ENCODE data around the gene ATP8B1.

DNA sequence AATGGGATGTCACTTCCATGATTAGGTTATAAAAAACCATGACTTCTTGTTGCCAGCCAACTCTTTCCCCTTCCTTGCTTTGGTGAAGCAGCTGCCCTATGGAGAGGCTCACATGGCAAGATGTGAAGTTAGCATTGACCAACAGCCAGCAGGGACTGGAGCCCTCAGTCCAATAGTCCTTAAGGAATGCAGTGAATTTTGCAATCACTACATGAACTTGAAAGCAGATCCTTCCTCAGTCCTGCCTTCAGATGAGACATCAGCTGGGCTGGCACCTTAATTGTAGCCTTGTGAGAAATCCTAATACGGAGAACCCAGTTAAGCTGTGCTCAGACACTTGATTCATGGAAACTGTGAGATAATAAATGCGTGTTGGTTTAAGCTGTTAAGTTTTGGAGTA lies 61.8 kb downstream of the ATP8B1 start:
- TF ChIP-seq CTCF (IDR thresholded peaks at IDR 0.05; ENCODE audit: low read depth, low read length) (no peak), POLR2A (IDR thresholded peaks at IDR 0.05; ENCODE audit: extremely low read depth, insufficient read length) (no peak)
- TF ChIP-seq, protein P1, sequence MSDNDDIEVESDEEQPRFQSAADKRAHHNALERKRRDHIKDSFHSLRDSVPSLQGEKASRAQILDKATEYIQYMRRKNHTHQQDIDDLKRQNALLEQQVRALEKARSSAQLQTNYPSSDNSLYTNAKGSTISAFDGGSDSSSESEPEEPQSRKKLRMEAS (IDR thresholded peaks at IDR 0.05; ENCODE audit: low read depth, low read length), result no peak

All from NB4 (cell line).